Skeletal muscle tissue (tissue), 4 donors: ENCODE data around the gene BSPRY. TPM values are rescaled to one million over a fixed set of nuclear protein-coding genes. Genes with fewer than 3 reads are reported as not detected.

Source experiments
- H3K27ac ChIP-seq: one replicate; pipeline ENCODE4 v1.7.0; 2013; ENCODE audit warnings: mild to moderate bottlenecking, low read depth, low read length, inconsistent platforms
- H3K27me3 ChIP-seq, 3 donors: one replicate each; pipeline ENCODE4 v1.7.0; 2013; ENCODE audit warnings: low read length in 3 of 3; ENCODE audit not compliant: control insufficient read depth in 3 of 3, insufficient read depth in 3 of 3
- H3K36me3 ChIP-seq, 3 donors: one replicate each; pipeline ENCODE4 v1.7.0; 2013; ENCODE audit warnings: low read length in 3 of 3; ENCODE audit not compliant: control insufficient read depth in 3 of 3, insufficient read depth in 3 of 3
- H3K4me1 ChIP-seq, 3 donors: one replicate each; pipeline ENCODE4 v1.7.0; 2013; ENCODE audit warnings: low read length in 3 of 3, mild to moderate bottlenecking in 3 of 3; ENCODE audit not compliant: control insufficient read depth in 3 of 3, insufficient read depth in 3 of 3
- H3K4me3 ChIP-seq, 3 donors: one replicate each; pipeline ENCODE4 v1.7.0; 2013; ENCODE audit warnings: low read length in 3 of 3
- H3K9ac ChIP-seq, 3 donors: one replicate each; pipeline ENCODE4 v1.7.0; 2013; ENCODE audit warnings: low read length in 3 of 3, mild to moderate bottlenecking in 3 of 3, moderate library complexity in 2 of 3, low read depth in 1 of 3
- H3K9me3 ChIP-seq, 3 donors: one replicate each; pipeline ENCODE4 v1.7.0; 2013; ENCODE audit warnings: low read length in 3 of 3; ENCODE audit not compliant: control insufficient read depth in 3 of 3
- total RNA-seq: library from RNA; depleted of rRNA; stranded (reverse); fragments of >200 nt; gene quantifications from one replicate; pipeline ENCODE4 v1.2.3, GENCODE V29; 2014
- donor health status: Osteomylitis.

BSPRY gene
- total RNA-seq, 1 donor from 2014 or later = 1.0 TPM

DNA sequence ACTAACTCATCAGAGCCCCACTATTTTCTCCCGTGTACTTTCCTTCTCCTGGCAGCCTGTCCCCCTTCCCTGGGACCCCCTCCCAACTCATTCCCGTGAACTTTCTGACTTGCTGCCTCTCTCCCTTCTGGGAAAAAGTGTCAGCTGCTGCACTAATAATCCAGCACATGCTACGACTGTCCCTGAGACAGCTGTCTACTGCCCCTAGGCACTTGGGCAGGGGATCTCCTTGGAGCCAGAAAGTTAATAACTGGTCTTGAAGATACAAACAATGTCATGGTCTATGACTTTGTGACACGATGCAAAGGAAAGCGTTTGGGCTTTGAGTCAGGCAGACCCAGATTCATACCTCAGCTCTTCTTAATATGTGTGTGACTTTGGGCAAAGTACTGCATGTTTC, 36.1 kb upstream of the BSPRY start:
- no peaks in the 10 kb centered on the region for H3K27me3 ChIP-seq
- H3K9me3 ChIP-seq = no peaks in the 10 kb centered on the region
- H3K27ac ChIP-seq = no peak overlapping the region
- H3K4me1 ChIP-seq = no peaks in the 10 kb centered on the region
- no peak overlapping the region for H3K9ac ChIP-seq
- H3K4me3 ChIP-seq = no peak overlapping the region
- H3K36me3 ChIP-seq = peaks cover 0 to 4% (median 0%) of the 10 kb centered on the region in 3 donors

DNA sequence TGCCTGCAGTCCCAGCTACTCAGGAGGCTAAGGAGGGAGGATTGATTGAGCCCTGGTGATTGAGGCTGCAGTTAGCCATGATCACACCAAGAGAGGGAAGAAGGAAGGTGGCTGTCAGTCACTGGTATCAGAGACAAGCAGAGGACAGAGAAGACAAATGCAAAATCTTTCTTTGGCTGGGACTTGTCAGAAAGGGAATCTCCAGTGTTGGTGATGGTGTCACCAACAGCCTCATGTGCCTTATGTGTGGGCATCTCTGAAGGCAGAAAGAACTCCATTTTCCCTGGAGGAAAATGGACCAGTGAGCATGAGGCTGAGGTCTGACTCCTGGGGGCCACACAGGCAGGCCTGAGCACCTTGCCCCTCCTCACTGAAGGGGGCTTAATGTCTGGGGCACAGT, 34.1 kb upstream of the BSPRY start:
- no peak overlapping the region for H3K4me3 ChIP-seq
- H3K27me3 ChIP-seq = no peaks in the 10 kb centered on the region
- H3K4me1 ChIP-seq = no peaks in the 10 kb centered on the region
- no peaks in the 10 kb centered on the region for H3K9me3 ChIP-seq
- peaks cover 2 to 9% (median 4%) of the 10 kb centered on the region in 3 donors for H3K36me3 ChIP-seq
- H3K27ac ChIP-seq = no peak overlapping the region
- H3K9ac ChIP-seq = no peak overlapping the region

DNA sequence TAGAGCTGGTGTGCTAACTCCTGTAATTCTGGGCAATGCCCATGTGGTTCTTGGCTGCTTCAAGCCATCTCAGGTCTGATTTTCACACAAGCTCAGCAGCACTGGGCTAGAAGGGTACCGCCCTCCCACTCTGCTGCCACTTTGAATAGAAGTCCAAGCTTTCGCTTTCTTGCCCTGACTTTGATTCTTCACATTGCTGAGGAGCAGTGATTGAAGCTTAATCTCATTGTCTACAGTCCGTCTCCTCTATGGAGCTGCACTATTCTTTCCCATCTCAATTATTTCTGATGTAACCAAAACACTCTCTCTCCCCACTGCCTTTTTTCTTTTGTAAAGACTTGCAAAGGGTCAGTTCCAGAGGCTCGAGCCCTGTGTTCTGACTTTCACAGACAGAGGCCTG, 33.3 kb upstream of the BSPRY start:
- H3K9ac ChIP-seq = no peak overlapping the region
- no peak overlapping the region for H3K4me3 ChIP-seq
- no peaks in the 10 kb centered on the region for H3K9me3 ChIP-seq
- no peaks in the 10 kb centered on the region for H3K27me3 ChIP-seq
- H3K27ac ChIP-seq = no peak overlapping the region
- H3K36me3 ChIP-seq = peaks cover 4 to 11% (median 5%) of the 10 kb centered on the region in 3 donors
- no peaks in the 10 kb centered on the region for H3K4me1 ChIP-seq

- Histone ChIP-seq H3K9me3 (no peaks in the 10 kb centered on the region), H3K27me3 (no peaks in the 10 kb centered on the region), H3K36me3 (peaks cover 4 to 11% (median 5%) of the 10 kb centered on the region in 3 donors), H3K9ac (no peak overlapping the region), H3K4me1 (no peaks in the 10 kb centered on the region), H3K4me3 (no peak overlapping the region), H3K27ac (no peak overlapping the region)
Measured at GRCh38 chr9:113317777-113318176, 31.6 kb upstream of the BSPRY start.

DNA sequence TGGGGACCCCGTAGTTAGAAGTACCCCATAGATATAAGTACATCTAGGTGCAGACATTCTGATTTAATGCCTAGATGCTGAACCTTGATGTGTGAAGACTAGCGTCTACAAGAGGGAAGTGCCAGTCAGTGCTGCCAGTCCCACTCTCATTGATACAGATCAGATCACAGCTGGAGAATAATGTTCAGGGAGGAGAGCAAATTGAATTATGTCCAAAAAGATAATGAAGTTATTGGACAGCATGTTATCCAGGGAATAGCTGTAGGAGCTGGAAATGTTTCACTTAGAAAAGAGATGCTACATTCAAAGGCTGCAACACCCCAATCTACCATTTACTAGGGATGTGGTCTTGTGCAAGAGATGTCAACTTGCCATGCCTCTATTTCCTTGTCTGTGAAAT, 30.3 kb upstream of the BSPRY start:
- no peak overlapping the region for H3K27ac ChIP-seq
- no peaks in the 10 kb centered on the region for H3K27me3 ChIP-seq
- peaks cover 4 to 11% (median 5%) of the 10 kb centered on the region in 3 donors for H3K36me3 ChIP-seq
- H3K9me3 ChIP-seq = no peaks in the 10 kb centered on the region
- no peak overlapping the region for H3K9ac ChIP-seq
- no peaks in the 10 kb centered on the region for H3K4me1 ChIP-seq
- no peak overlapping the region for H3K4me3 ChIP-seq

DNA sequence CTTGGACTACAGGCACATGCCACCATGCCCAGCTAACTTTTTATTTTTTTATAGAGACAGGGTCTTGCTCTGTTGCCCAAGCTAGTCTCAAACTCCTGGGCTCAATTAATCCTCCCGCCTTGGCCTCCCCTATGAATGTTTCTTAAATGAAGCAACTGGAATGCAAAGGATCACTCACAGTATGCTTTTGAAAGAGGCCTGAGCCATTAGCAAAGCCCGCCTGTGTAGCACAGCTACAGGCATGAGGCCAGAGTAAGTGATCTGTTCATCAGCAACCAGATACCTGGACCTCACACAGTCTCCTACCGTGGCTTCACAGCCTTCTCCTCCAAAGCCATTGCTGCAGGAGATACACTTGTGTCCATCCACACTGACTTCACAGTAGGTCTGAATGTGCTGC, 29.3 kb upstream of the BSPRY start:
- H3K27ac ChIP-seq = no peak overlapping the region
- H3K36me3 ChIP-seq = peaks cover 4 to 11% (median 5%) of the 10 kb centered on the region in 3 donors
- no peak overlapping the region for H3K9ac ChIP-seq
- H3K4me1 ChIP-seq = no peaks in the 10 kb centered on the region
- no peak overlapping the region for H3K4me3 ChIP-seq
- no peaks in the 10 kb centered on the region for H3K9me3 ChIP-seq
- H3K27me3 ChIP-seq = no peaks in the 10 kb centered on the region

DNA sequence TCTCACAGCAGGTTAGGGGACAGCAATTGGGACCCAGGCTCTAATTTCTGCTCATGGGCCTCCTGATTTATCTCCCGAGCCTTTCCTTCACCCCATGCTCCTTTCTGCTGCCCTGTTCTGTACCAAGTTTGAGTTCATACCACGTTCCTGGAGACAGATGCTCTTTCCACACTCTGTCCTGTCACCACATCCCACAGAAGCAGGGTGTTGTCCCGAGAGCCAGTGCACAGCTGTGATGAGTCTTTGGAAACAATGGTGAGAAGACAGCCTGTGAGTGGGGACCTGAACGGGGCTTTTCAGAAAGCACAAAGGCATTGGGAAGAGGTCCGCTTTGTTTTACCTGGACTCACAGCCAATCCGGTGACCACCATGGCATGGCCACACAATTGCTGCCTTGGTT, 26.7 kb upstream of the BSPRY start:
- H3K27me3 ChIP-seq = no peaks in the 10 kb centered on the region
- H3K9ac ChIP-seq = no peak overlapping the region
- no peak overlapping the region for H3K27ac ChIP-seq
- no peak overlapping the region for H3K4me3 ChIP-seq
- H3K9me3 ChIP-seq = no peaks in the 10 kb centered on the region
- peaks cover 4 to 6% (median 5%) of the 10 kb centered on the region in 3 donors for H3K36me3 ChIP-seq
- no peaks in the 10 kb centered on the region for H3K4me1 ChIP-seq

DNA sequence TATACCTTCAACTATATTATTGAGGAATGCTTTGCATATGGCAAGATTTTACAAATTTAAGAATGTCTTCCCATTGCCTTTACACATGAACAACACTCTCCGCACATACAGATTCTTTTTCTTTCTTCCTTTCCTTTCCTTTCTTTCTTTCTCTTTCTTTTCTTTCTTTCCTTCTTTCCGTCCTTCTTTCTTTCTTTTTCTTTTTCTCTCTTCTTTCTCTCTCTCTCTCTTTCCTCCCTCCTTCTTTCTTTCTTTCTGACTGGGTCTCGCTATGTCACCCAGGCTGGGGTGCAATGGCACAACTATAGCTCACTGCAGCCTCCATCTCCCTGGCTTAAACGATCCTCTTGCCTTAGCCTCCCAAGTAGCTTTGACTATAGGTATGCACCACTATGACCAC, 23.1 kb upstream of the BSPRY start:
- no peaks in the 10 kb centered on the region for H3K4me1 ChIP-seq
- peaks cover 0 to 3% (median 2%) of the 10 kb centered on the region in 3 donors for H3K36me3 ChIP-seq
- no peak overlapping the region for H3K27ac ChIP-seq
- no peak overlapping the region for H3K4me3 ChIP-seq
- H3K9ac ChIP-seq = no peak overlapping the region
- H3K9me3 ChIP-seq = no peaks in the 10 kb centered on the region
- H3K27me3 ChIP-seq = no peaks in the 10 kb centered on the region

- no peaks in the 10 kb centered on the region for H3K4me1 ChIP-seq
- no peaks in the 10 kb centered on the region for H3K27me3 ChIP-seq
- no peak overlapping the region for H3K4me3 ChIP-seq
- H3K9ac ChIP-seq = no peak overlapping the region
- no peaks in the 10 kb centered on the region for H3K9me3 ChIP-seq
- H3K36me3 ChIP-seq = peaks cover 0 to 3% (median 2%) of the 10 kb centered on the region in 3 donors
- no peak overlapping the region for H3K27ac ChIP-seq
Measured at GRCh38 chr9:113328045-113328782, 21.1 kb upstream of the BSPRY start.

DNA sequence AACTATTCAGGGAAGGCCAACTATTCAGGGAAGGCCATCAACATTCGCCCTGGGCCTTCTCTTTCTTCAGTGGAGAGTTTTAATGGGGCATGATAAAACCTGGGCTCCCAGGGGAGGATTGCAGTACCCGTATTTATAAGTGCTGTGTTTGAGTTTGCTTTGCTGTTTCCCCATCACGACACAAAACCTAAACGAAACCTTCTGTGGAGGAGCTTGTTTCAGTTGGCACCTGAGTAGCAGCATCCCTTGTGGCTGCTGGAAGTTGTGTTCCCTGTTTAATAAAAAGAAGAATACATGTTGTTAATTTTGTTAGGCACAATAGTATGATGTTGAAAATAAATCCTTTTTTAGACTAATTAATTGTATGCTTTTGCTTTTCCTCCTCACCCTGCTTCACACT, 17.6 kb upstream of the BSPRY start:
- no peaks in the 10 kb centered on the region for H3K27me3 ChIP-seq
- no peaks in the 10 kb centered on the region for H3K4me1 ChIP-seq
- peaks cover 0 to 3% (median 2%) of the 10 kb centered on the region in 3 donors for H3K36me3 ChIP-seq
- no peaks in the 10 kb centered on the region for H3K9me3 ChIP-seq
- H3K27ac ChIP-seq = no peak overlapping the region
- no peak overlapping the region for H3K9ac ChIP-seq
- H3K4me3 ChIP-seq = no peak overlapping the region
